ENCODE measurements around the gene SOX13.

SOX13 gene

DNA sequence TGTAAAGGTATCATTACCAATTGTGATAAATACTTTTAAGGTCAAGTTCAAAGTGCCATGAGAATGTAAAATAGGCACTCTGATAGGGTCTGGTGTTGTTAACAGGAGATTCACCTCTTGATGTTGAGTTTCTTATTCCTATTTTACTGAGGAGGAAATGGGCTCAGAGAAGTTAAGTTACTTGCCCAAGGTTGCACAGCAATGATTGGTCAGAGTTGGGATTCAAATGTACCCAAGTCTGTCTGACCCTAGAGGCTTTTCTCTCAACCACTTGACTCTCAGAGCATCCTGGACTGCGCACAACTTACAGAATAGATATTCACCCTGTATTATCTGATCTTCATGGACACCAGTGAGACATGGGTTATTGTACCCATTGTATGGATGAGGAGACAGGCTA is 33.9 kb downstream of the SOX13 start:
- DNase-seq (ENCODE audit: low read depth) = no peak

DNA sequence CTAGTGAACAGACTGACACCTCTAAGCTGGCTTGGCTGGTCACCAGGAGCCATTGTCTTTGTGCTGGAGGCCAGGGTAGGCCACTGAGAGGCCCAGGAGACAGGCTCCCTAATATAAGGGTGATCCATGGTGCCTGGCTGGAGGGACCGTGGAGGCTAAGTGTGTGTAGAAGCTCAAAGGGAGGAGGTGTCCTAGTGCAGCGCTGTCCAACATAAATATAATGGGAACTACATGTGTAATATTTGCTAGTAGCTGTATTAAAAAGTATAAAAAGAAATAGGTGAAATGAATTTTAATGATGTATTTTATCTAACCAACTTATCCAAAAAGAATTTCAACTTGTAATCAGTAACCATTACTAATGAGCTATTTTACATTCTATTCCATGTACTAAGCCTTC is 35.0 kb downstream of the SOX13 start:
- no peak for DNase-seq (ENCODE audit: low read depth)

DNA sequence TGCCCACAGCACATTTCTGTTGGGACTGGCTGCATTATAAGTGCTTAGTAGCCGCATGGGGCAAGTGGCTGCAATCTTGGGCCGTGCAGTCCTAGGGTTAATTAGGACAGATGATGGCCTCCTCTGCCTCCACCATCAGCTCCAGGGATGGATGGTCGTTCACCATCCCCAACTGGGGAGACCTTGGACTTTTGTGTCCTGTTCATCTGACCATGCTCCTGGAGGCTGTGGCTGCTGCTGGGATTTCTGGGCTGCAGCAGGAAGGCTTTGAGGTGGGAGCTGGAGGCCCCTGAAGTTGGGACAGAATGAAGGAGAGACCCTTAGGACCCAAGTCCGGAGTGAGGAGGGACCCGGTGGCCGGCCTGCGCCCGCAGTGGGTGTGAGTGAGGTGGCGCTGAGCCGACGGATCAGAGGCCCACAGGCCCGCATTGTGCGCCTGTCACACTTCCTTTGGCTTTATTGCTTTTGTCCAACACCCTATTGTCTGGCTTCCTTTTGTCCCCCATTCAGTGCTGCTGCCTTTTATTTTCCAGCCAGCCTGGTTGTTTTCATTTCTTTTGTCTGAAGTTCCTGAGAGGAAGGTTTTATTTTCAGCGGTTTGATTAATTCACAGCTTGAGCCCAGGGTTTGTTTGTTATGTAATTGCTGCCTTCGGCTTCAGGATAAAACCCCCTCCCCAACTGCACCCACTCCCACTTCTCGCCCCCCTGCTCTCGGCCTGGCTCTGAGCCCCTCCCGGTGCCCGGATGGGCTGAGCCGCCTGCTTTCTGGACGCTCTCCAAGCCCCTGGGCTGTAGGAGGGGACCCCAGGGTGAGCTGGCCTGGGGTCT is 35.6 kb downstream of the SOX13 start:
- no peak for DNase-seq (ENCODE audit: low read depth)

DNA sequence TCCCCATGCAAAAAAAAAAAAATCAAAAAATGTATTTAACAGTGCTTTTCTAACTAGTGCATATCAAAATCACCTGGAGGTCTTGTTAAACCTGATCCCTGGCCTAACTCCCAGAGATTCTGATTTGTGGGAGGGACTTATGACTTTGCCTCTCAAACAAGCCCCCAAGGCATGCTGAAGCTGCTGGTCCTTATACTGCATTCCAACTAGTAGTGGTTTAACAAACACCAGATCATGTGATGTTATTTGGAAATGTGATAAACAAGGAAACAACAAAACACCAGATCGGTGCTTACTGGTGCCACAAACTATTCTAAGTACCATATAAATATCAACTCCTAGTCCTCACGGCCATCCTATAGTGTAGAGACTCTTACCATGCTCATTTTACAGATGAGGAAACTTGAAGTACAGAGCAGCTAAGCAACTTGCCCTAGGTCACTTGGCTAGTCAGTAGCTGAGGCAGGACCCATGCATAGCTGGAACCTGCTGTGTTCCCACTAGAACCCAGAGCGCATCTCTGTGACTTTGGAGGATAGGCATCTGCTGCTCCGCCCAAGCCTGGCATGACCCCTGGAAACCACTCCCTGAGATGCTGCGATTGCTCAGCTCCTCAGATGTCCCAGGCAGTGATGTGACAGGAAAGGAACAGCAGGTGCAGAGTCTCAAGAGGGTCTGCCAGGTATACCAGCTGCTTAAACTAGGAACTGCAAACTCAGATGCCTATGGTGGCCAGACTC is 38.1 kb downstream of the SOX13 start:
- DNase-seq (ENCODE audit: low read depth) = no peak

DNA sequence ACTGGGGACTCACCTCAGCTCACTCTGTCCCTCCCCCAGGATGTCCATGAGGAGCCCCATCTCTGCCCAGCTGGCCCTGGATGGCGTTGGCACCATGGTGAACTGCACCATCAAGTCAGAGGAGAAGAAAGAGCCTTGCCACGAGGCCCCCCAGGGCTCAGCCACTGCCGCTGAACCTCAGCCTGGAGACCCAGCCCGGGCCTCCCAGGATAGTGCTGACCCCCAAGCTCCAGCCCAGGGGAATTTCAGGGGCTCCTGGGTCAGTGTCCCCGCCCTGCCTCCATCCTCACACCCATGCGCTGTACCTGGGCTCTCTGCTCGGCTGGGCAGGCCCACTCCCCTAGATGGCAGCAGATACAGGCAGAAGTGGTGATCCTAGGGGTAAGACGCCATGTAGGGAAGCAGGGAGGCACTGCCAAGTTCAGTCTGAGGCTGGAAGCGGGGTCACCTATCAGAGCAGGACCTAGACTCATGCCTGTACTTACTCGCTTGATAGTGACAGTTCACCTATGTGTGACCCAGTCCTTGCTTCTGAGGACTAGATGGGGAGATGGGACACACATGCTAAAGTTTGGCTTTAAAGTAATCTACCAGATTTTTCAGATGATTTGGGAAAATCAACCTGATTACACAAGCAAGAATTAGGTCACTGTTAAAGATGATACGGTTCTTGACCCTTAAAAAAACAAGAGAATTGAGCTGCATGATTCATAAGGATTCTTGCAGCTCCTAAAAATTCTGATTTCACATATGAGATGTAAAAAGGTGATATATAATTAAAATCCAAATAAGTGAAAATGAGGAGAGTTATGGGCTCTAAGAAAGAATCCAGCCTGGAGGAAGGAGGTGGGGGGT is 40.2 kb downstream of the SOX13 start:
- no peak for DNase-seq (ENCODE audit: low read depth)

DNA sequence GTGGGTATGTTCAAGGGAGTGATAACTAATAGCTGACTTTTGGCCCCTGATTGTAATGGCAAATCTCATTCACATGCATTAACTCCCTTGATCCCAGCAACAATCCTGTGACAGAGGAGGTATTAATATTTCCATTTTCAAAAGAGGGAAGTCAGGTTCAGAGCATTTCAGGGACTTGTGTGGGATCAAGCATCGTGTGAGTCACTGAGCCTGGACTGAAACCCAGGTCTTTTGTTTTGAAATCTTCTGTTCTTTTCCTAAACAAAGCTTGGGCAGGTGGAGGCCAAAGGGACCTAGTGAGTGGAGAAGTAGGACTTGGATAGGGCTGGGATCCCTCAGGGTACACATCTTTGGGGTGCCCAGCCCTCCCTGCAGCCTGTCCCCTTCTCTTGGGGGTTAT is 41.0 kb downstream of the SOX13 start:
- DNase-seq (ENCODE audit: low read depth) = no peak

DNA sequence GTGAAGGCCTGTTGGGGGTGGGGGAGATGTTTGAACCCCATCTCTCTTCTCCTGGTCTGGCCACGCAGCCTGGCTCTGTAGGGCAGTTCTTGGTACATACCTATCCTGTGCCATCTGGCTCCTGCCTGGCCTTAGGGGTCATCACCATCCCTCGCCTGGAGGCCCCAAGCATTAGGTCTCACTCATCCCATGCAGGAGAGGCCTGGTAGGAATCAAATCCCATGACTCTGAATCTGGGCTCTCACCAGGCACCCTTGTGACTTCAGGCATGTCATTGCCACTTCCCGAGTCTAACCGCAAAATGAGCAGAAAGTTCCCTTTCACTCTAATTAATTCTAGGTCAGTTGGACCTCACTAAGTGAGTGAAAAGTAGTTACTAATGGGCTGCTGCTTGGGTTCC is 41.7 kb downstream of the SOX13 start:
- no peak for DNase-seq (ENCODE audit: low read depth)

DNA sequence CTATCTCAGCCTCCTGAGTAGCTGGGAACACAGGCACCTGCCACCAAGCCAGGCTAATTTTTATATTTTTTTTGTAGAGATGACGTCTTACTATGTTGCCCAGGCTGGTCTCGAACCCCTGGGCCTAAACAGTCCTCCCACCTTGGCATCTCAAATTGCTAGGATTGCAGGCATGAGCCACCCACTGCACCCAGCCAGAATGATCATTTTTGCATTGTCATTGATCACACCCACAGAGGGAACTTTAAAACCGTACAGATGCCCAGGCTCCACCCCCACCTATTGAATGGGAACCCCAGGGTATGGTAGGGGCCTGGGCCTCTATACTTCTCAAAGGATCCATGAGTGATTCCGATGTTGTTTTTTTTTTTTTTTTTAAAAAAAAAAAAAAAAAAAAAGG is 42.2 kb downstream of the SOX13 start:
- DNase-seq (ENCODE audit: low read depth) = no peak

DNA sequence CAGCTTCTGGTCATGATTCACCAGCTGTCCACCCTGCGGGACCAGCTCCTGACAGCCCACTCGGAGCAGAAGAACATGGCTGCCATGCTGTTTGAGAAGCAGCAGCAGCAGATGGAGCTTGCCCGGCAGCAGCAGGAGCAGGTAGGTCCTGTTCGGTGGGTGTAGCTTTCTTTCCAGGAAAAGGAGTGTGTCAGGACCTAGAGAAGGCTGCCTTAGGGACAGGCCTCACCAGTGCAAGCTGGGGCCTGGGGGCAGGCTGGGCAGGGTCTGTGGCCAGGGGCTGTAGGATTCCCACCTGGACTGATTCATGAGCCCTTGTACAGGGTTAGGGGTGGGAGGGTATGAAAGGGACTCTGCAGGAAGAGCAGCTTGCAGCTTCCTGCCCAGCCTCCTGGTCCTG is 43.6 kb downstream of the SOX13 start:
- no peak for DNase-seq (ENCODE audit: low read depth)

DNA sequence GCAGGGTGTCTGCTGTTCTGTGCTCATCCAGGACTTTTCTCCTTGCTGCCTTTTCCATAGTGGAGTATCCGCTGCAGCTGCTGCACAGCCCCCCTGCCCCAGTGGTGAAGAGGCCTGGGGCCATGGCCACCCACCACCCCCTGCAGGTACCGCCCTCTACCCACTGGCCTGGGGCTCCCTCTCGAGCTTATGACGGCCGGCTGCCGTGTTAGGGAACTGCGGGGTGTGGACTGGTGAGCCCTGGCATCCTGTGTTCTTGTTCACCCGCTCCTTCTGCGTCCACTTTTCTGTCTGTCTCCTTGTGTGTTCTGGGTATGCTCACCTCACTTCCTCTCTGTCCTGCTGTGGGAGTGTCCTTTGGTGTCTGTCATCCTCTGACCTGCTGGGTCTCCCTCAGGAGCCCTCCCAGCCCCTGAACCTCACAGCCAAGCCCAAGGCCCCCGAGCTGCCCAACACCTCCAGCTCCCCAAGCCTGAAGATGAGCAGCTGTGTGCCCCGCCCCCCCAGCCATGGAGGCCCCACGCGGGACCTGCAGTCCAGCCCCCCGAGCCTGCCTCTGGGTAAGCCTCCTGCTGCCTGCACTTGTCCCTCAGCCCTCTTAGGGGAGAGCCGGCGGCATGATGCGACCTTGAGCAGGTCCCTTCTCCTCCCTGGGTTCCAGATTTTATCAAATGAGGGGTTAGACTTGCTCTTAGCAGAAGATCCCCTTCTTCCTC is 49.1 kb downstream of the SOX13 start:
- no peak for DNase-seq (ENCODE audit: low read depth)

DNA sequence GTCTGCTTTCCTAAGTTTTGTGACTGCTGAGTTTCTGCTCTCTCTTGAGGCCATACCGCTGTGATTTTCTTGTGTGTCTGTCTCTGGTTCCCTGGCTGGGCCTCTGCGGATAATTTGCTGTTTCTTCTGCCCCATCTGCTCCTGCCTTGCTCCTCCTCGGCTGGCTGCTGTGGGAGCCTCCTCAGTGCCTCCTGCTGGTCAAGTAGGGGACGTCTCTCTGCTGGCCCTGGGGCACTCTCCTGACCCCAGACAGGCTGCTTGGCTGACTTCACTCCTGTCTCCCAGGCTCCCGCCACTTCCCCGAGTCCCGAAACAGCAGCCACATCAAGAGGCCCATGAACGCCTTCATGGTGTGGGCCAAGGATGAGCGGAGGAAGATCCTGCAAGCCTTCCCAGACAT is 50.5 kb downstream of the SOX13 start:
- no peak for DNase-seq (ENCODE audit: low read depth)

DNA sequence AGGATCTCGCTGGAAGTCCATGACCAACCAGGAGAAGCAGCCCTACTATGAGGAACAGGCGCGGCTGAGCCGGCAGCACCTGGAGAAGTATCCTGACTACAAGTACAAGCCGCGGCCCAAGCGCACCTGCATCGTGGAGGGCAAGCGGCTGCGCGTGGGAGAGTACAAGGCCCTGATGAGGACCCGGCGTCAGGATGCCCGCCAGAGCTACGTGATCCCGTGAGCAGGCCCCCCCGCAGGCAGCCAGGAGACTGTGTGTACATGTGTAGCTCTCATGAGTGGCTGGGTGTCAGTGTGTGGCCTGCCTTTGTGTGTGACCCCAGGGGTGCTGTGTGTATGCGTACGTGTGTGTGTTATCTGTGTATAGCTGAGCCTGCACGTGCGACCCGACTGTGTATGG is 51.7 kb downstream of the SOX13 start:
- DNase-seq (ENCODE audit: low read depth) = no peak

DNA sequence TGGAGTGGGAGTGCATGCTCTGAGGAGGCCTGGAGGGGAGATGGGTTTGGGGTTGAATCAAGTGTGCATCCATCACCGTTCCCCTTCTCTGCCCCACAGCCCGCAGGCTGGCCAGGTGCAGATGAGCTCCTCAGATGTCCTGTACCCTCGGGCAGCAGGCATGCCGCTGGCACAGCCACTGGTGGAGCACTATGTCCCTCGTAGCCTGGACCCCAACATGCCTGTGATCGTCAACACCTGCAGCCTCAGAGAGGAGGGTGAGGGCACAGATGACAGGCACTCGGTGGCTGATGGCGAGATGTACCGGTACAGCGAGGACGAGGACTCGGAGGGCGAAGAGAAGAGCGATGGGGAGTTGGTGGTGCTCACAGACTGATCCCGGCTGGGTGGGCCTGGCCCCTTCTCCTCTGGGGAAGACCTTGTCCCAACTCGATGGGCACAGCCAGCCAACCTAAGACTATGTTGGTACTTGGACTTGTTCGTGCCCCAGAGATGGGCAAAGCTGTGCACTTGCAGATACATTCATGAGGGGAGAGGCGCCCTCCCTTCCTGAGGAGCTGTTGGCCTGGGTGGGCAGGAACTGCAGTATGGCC is 52.9 kb downstream of the SOX13 start:
- no peak for DNase-seq (ENCODE audit: low read depth)

DNA sequence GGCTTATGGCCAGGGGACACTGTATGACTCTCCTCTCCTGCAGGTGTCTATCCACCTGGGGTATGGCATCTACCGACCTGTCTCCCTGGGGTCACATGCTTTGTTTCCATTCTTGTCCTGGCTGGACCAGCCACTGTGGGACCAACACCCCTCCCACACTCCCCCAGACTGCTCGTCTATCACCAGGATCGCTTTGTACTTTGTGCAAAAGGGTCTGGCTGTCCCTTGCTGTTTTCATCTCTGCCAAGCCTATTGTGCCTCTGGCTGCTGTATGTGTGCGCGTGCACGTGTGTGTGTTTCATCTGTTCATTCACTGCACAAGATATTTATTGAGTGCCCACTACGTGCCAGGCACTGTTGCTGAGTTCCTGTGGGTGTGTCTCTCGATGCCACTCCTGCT is 53.5 kb downstream of the SOX13 start:
- no peak for DNase-seq (ENCODE audit: low read depth)

DNA sequence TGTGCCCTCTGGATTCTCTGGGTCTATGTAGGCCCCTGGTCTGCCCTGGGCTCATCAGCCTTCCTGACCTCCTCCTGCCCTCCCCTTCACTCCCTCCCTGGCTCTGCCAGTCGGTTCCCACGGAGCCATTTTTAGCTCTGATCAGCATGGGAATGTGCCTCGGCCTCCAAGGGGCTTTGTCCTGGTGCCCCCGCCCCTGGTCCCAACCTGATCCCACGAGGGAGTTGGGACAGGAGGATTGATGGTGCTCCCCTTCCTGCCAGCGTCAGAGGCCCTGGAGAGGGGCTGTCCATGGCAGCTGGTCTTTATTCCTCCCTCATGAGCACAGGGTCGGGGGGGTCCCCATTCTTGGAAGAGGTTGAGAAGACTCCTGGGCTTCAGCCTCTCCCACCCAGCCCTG is 54.0 kb downstream of the SOX13 start:
- no peak for DNase-seq (ENCODE audit: low read depth)

DNA sequence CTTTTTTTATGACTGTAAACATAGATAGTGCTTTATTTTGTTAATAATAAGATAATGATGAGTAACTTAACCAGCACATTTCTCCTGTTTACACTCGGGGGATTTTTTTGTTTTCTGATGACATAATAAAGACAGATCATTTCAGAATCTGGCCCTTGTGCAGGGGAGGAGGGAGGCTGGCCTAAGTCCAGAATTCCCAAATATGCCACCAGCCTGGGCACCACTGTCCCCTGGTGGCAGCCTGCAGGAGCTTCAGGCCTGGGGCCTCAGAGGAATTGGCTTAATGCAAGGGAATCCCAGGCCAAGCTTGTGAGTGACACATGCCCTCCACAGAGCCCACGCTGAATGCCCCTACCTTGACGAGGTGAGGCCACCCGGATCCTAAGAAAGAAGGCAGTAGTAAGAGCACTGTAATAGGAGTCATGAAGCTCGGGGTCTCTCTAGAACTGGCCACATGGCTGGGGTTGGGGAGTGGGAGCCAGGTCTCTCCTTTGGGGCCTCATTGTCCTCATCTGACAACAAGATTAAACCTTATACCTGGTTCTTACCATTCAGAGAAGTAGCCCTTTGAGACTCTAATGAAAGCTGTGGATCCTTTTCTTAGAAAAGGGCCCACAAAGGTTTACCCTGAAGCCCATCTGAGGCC is 54.8 kb downstream of the SOX13 start:
- DNase-seq (ENCODE audit: low read depth) = no peak

DNA sequence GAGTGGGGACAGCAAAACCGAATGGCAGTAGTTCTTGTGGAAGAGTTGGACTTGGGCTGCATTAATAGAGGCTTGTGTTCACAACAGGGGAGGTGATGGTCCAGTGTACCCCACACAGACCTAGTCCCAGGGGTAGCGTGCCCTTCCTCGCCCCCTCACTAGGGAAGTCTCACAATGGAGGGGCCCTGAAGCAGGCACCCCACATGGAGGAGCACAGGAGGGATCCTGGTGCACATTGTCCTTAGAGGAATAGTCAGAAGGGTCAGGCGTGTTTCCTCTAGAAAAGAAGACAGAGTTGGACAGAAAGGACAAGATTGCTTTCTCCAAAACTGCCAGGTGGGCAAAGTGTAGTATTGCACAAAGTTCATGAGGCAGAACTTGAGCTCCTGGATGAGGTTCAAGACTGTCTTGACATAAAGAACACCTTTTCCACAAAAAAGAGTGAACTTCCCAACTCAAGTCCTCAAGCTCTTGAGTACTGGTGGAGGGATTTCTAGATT is 55.6 kb downstream of the SOX13 start:
- no peak for DNase-seq (ENCODE audit: low read depth)

DNA sequence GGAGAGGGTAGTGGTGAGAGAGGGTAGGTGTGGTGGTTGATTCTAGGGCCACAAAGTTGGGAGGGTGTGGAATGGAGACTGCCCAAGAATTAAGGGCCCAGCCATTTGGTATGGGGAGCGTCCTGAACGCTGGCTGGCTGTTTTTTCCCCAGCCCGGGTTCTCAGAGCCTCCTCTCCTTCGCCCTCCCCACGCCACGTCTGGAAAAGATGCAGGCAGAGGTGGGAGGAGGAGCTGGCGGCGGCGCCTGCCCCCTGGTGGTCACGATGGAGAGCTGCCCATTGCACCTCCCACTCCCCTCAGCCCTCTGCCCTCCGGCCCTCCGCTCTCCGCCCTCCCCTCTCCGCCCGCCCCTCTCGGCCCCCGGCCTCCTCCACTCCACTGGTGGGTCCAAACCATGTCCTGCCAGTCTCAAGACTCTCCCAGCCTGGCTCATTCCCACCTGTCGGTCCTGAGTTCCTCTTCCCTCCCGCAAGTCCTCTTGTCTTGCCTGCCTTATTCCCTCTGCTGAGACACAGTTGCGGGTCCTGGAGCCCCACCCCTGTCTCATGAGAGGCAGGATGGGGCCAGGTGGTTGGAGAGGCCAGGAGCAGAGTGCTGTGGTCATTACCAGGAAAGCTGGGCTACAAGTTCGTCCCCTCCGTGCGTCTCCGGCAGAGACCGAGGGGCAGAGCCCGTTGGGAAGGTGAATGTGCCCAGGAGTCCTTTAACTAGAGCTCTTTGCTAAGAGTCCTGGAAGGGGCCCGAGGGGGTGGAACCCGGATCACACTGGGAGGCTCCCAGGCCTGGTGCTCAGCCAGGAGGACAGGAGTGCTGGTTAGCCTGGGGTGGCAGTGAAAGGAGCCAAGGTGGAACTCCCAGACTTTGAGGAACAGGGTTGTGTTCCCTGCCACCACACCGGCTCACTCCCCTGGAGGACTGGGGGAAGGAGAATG is 56.3 kb downstream of the SOX13 start:
- peak; percentile 53 for DNase-seq (ENCODE audit: low read depth)

DNA sequence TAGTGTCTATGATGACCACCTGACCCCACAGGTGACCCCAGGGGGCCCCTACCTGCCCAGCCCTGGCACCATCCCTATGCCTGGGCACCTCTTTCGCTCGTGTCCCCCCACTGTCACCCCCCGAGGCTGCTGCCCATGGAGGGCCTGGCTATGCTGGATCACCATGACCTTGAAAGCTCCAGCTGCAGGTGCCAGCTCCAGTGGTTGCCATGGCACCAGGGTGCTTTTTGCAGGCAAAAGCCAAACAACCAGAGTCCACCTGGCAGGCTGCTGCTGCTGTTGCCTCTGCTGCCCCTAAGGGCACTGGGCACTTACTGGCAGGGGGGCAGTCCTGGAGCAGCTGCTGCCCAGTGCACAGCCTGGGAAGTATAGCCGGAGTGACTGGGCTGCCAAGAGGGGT is 57.3 kb downstream of the SOX13 start:
- no peak for DNase-seq (ENCODE audit: low read depth)
